Stimulated activated CD4-positive, alpha-beta T cell treated with anti-CD3 and anti-CD28 coated beads, Interleukin-15, amount 100 ng/mL, for 24 hours (primary cell): ENCODE measurements around the gene SLC44A4.

Experiments used
- DNase-seq: peaks from one replicate; pipeline ENCODE4 v3.0.0-alpha.2; 2020

Gene SLC44A4

GRCh38 chr6:31900917-31901414, 22.2 kb upstream of the SLC44A4 start:
- no peak for DNase-seq

GRCh38 chr6:31899882-31900722, 21.3 kb upstream of the SLC44A4 start:
- peak; percentile 25 for DNase-seq

DNA sequence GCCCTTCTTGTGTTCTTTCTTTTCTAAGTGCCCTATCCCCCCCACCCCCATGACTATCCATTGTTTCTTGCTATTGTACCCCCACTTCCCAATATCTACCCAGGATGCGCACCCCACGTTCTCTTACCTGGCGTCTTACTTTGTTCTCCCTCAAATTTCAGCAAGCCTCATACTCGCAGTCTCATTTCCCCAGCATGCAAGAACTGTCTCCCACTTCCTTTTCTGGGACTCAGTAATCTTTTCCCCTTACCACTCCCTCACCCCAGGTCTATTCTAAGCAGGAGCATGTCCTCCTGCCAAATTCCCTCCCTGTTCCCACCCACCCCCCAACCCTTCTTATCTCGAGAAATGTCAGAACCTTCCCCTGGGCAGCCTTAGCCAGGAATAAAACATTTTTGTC, 20.4 kb upstream of the SLC44A4 start:
- no peak for DNase-seq

GRCh38 chr6:31898383-31899011, 19.7 kb upstream of the SLC44A4 start:
- DNase-seq = peak; percentile 36

DNA sequence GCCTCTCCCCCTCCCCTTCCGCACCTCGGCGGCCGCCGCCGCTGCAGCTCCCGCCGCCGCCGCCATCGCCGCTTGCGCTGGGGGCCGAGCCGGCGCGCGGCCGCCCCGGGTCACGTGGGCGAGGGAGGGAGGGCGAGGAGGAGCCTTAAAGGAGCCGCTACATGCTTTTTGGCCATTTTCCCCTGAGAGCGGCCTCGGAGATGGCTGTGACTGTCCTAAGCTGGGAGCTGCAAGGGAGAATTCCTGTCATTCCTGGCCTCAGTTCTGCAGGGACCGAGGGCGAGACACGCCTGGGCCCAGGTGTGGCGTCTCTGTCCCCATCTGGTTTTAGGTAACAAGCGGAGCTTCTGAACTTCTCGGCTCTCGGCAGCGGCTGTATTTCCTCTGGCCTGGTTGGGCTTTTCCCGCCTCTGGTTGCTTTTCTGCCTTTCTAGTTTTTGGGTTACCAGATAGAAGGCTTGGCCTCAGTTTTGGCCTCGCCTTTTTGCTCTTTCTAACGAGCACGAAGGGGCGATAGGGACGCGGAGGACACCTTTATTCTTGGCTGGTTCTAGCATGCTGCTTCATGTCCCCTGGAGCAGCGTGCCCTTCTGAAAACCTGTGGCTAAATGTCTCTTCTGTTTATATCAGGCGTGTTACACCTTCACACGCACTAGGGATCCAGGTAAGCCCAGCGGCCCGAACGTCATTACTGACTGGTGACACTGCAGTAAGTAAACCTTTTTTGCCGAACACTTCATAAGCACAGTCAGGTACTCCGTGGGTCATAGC, 19.0 kb upstream of the SLC44A4 start, which contains the start of gene EHMT2:
Gene EHMT2 (minus strand): TSS at position 87 of the 771 bp plus-strand sequence. CDS start 21 bp downstream, at position 66.
- DNase-seq = peak; percentile 90

DNA sequence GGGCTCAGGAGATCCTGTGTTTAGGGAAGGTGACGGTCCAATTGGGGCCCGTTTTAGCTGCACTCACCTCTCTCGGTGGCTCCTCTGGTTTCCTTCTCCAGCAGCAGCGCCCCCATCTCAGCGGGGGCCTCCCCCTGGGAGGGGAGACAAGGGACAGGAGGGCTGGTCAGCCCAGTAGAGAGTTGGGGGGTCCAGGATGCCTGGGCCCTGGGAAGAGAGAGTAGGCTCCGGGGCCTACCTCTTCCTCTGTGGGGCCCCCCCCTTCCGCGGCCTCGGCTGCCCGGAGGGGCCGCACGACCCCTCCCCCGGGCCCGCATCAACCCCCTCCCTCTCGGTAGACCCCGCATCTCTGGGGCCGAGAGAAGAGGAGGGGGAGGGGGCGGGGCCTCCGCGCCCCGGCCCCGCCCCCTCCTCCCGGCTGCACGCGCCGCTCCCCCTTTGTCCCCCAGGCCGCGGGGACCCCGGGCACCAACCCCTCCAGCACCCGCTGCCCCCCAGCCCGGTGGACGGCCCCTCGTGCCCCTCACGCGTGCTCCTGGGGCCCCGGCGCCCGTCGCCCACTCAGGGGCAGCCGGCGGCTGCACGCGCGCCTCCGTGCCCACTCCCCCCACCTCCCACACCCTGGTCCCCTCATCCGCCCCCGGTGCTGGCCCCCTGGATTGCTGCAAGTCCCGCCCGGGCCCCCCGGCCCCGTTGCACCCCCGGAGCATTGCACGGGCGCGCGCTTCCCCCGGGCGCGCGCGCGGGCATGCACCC, 18.2 kb upstream of the SLC44A4 start:
- DNase-seq = no peak

GRCh38 chr6:31896493-31896855, 17.7 kb upstream of the SLC44A4 start:
- no peak for DNase-seq

DNA sequence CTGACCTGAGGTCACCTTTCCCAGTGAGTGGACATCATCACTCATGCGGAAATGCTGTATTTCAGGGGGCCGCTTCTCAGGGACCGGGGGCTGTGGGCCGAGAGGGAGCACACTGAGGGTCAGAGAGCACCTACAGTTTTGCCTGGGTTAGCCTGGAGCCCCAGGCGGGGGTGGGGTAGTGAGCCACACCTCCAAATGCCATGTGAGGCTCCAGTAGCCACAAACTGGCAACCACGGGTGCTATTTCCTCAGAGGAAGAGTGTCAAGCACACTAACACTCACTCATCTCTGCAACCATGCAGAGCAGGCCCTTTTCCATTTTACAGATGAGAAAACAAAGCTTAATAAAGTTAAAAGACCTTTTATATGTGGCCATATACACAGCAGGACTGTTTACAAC, 14.0 kb upstream of the SLC44A4 start:
- DNase-seq = no peak

DNA sequence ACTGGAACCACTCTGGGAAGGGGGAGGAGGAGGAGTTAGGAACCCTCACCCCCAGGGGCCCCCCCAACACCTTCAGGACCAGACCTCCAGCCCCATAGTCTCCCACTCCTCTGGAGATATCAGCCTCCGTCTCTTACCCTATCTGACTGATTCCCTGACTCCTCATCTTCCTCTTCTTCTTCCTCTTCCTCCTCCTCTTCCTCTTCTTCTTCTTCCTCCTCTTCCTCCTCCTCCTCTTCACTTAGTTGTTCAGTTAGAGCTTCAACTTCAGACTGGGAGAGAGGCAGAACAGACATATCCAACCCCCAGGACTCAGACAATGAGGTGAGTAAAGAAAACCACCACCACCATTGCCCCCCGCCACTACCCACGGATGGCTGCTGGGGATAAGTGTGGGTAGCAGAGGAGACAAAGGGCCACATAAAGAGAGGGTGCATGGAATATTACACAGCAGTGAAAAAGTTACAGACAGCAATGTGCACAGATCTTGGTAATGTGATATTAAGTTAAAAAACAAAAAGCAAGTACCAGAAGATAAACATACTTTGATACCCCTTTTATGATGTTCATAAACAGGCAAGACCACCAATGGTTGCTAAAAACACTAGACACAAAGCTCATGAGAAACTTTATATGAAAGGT, 10.7 kb upstream of the SLC44A4 start:
- DNase-seq = no peak

DNA sequence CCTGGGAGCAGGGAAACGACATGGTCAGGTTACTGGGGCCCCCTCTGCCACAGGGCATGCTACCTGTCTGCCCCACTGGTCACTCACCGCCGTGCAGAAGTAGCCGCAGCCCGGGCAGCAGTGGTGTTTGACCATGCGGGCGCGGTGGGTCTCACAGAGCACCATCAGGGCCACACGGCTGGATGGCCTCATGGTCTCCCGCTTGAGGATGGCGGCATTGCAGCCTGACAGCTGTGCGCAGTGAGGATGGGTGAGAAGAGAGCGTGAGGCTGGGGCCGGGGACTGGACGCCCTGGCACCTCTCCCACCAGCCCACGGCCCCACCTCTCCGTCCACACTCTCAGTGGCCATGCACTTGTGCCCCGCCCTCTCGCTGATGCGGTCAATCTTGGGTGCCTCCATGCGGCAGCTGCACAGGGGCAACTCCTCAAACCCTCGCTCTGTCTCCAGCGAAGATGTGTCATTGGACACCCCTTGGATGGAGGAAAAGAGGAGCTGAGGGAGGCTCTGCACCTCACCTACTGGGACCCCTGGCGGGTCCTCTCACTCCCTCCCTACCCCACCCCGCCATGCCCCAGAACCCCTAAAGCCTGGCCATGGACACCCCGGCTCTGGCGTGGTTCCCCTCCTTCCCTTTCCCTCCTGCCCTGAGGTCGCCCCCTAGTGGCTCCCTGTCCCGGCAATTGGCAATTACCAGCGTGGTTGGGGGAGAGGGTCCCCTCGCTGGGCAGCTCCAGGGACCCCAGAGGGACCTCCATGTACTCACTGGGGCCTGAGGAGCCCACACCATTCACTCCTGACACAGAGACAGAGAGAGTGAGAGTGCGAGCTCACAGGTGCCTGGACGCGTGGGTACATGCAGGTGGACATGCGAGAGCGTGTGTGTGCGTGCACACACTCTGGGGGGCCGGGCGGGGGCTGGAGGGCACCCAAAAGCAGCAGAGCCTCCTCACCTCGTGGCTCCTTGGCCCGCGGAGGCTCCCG, 9.8 kb upstream of the SLC44A4 start:
- DNase-seq = peak; percentile 72

- no peak for DNase-seq
Measured at GRCh38 chr6:31887173-31888007, 8.6 kb upstream of the SLC44A4 start.

GRCh38 chr6:31886541-31886991, 7.8 kb upstream of the SLC44A4 start:
- DNase-seq = no peak

DNA sequence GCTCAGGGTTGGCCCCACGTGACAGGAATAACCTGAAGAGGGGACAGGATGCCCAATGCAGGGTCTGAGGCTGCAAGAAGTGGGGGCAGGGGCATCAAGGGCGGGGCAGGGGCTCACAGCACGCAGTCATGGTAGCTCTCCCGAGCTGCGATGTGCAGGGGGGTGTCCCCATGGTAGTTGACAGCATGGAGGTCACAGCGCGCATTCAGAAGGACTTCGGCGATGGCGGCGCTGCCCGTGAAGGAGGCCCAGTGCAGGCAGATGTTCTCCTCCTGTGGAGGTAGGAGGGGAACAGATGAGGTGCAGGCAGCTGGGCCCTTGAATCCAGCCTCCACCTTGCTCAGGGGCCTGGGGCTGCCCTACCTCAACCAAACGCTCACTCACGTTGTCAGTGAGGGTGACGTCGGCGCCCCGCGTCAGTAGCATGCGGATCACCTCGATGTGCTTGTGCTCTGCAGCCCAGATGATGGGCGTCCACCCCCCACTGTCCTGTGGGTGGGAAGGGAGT, 5.8 kb upstream of the SLC44A4 start:
- no peak for DNase-seq

DNA sequence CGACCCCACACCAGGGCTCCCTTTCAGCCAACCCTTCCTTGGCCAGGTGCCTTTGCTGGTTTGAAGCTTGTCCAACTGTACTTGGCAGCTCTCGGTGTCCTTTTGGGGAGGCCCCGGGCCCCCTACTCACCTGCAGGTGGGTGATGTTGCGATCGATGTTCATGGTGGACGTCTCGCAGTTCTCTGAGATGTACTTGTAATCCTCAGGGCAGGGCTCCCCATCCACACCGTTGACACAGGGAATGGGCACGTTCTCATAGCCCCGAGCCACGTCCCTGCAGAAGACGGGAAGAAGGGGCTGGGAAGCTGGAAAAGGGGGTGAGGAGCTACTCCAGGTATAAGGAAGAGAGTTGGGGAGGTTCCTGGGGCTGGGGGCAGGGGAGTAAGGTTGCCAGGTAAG, 4.9 kb upstream of the SLC44A4 start:
- DNase-seq = no peak

DNA sequence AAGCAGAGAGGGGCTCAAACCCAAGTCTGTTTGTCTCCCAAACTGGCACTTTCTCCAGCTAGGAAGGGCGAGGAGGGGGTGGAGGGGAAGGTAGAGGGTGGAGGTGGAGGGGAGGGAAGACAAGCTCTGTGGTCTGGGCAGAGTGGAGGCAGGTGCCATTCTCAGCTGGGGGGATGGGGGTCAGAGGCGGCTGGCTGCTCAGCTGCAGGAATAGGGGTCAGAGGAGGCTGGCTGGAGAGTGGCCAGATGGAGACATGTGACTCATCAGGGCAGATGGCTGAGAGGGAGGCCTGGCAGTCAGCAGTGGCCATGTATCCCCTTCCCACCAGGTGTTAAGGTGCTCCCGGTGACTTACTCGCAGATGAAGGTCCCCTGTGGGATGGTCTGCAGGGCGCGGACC, 3.5 kb upstream of the SLC44A4 start:
- DNase-seq = no peak

- no peak for DNase-seq
Measured at GRCh38 chr6:31881136-31881859, 2.5 kb upstream of the SLC44A4 start.

DNA sequence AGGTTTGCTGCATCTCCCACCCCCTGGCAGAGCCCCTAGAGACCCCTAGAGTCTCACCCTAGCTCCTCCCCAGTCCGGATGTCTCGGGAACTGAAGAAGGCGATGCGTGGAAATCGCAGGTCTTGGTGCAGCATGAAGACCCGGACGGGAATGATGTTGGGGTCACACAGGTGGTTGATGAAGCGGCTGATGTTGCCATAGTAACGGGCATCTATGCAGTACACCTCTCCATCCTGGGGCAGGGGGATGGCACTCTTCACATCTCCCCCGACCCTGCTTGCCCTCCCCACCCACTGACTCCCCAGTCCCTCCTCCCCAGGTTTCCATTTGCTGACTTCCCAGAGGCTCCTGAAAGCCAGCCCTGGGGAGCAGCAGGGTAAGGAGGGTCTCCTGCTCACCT, 1.8 kb upstream of the SLC44A4 start:
- no peak for DNase-seq

- DNase-seq = no peak
Measured at GRCh38 chr6:31879901-31880300, 1.1 kb upstream of the SLC44A4 start.

- no peak for DNase-seq
Measured at GRCh38 chr6:31879143-31879542, 346 bp upstream of the SLC44A4 start.
